ENCODE measurements around the gene SF1.
A peak's percentile ranks its signal among the peaks of the same experiment; 100 is the strongest.

The SF1 gene

DNA sequence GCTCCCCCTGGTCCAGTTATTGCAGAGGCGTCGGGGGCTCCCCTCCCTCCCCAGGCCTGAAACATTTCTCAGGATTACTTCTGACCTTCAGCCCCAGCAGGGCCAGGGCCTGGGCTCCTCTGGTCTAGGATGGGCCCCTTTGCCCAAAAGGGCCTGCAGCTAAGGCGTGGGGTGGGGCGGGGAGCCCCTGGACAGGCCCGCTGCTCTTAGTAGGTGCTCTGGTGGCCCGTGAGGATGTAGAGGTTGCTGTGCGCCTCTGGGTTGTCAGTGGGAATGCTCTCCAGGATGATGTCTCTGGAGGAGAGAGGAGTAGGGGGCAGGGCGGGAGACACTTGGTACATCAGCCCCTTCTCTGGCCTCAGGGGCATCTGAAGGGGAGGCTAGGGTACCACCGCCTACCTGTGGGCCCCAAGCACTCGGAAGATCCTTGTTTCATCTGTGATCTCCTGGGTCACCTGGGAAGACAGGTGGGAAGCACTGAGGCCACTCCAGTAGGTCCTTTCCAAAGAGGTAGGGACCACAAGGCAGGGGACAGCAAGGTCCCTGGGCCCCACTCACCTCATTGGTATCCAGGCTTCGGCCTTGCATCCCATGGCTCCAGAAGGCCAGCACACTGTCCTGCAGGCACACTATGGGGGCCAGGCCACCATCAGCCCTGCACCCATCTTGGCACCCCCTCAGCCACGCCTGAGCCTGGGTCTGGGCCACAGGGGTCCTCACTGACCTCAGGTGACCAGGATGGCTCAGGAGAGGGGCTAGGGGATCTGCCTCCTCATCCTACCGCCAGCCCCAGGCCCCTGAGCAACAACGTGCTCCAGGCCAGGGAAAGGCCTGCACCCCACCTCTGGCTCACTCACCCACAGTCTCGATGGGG is 11.2 kb upstream of the SF1 start:
- TF ChIP-seq, protein P1, sequence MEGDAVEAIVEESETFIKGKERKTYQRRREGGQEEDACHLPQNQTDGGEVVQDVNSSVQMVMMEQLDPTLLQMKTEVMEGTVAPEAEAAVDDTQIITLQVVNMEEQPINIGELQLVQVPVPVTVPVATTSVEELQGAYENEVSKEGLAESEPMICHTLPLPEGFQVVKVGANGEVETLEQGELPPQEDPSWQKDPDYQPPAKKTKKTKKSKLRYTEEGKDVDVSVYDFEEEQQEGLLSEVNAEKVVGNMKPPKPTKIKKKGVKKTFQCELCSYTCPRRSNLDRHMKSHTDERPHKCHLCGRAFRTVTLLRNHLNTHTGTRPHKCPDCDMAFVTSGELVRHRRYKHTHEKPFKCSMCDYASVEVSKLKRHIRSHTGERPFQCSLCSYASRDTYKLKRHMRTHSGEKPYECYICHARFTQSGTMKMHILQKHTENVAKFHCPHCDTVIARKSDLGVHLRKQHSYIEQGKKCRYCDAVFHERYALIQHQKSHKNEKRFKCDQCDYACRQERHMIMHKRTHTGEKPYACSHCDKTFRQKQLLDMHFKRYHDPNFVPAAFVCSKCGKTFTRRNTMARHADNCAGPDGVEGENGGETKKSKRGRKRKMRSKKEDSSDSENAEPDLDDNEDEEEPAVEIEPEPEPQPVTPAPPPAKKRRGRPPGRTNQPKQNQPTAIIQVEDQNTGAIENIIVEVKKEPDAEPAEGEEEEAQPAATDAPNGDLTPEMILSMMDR (IDR thresholded peaks at IDR 0.05; ENCODE audit: control insufficient read depth, insufficient read depth, low read depth, low read length, missing control alignments): no peak
- no peak overlapping the region for H3K4me3 ChIP-seq (ENCODE audit: control insufficient read depth, low read depth, low read length)

GRCh38 chr11:64788321-64789215 is 10.2 kb upstream of the SF1 start:
- DNase-seq (ENCODE audit: low read depth): no peak
- TF ChIP-seq, protein P1 (IDR thresholded peaks at IDR 0.05; ENCODE audit: control insufficient read depth, insufficient read depth, low read depth, low read length, missing control alignments): no peak
- no peak overlapping the region for H3K4me3 ChIP-seq (ENCODE audit: control insufficient read depth, low read depth, low read length)

More for the DNA sequence above, 11.2 kb upstream of the SF1 start:
- DNase-seq (ENCODE audit: low read depth): no peak

- TF ChIP-seq, protein P1 (IDR thresholded peaks at IDR 0.05; ENCODE audit: control insufficient read depth, insufficient read depth, low read depth, low read length, missing control alignments): peak; percentile 89
- DNase-seq (ENCODE audit: low read depth): no peak
These were observed 9.4 kb upstream of the SF1 start for GRCh38 chr11:64787526-64788320.

DNA sequence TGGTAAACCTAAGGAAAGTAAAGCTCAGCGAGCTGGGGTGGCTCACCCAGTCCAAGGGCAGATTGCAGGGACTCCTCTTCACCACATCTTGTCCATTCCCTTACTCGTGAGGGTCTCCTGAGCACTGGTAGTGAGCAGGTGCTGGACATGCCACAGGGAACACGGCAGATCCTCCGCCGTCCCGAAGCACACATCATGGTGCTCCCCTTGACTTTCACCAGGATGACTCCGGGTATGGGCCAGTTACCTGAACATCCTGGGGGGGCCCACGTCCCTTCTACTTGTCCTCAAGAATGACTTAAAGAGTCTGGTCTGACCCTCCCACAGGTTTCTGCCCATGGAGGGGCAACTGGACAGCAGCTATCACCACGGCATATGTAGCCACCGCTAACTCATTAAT is 8.0 kb upstream of the SF1 start:
- DNase-seq (ENCODE audit: low read depth): no peak
- no peak overlapping the region for H3K4me3 ChIP-seq (ENCODE audit: control insufficient read depth, low read depth, low read length)
- TF ChIP-seq, protein P1 (IDR thresholded peaks at IDR 0.05; ENCODE audit: control insufficient read depth, insufficient read depth, low read depth, low read length, missing control alignments): no peak

More at GRCh38 chr11:64787526-64788320, 9.4 kb upstream of the SF1 start:
- H3K4me3 ChIP-seq (ENCODE audit: control insufficient read depth, low read depth, low read length): no peak overlapping the region

GRCh38 chr11:64784813-64785581 is 6.7 kb upstream of the SF1 start:
- TF ChIP-seq, protein P1 (IDR thresholded peaks at IDR 0.05; ENCODE audit: control insufficient read depth, insufficient read depth, low read depth, low read length, missing control alignments): no peak
- H3K4me3 ChIP-seq (ENCODE audit: control insufficient read depth, low read depth, low read length): no peak overlapping the region
- DNase-seq (ENCODE audit: low read depth): no peak

Data from AG09309 (cell line).